ENCODE results near the gene ANLN. TPM values are rescaled to one million over a fixed set of nuclear protein-coding genes. Genes with fewer than 3 reads are reported as not detected.

Gene ANLN
- total RNA-seq, 2 donors from 2014 or later = 2.4 to 9.0 TPM

DNA sequence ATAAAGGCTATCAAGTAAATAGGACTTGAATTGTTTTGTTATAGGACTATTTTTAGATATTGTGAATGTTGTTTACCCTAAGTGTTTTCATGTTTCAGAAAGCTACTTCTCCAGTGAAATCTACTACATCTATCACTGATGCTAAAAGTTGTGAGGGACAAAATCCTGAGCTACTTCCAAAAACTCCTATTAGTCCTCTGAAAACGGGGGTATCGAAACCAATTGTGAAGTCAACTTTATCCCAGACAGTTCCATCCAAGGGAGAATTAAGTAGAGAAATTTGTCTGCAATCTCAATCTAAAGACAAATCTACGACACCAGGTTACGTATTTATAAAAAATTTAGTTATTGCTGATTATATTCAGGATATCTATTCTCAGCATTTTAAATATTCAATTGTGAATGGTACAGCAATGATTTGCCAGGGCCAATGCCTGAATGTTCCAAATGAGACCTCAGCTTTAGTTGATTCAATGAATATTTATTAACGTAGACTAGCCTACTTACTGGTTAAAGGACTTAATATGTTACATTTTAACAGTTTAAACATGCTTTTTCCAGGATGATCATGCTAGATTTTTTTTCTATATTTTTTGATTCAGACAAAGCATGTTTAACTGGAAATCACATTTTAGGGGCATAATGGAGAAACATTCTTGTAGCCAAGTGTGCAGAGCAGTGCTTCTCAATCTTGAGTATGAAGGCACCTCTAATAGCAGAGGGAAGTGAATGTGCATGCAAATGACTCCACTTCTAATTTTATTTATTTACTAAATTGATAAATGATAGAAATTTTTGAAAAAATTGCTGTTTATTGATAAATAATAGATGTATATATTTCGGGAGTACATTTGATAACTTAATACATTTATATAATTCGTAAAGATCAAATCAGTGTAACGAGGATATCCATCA is 18.2 kb downstream of the ANLN start:
- Histone ChIP-seq H3K4me1 (no peaks in the 10 kb centered on the region), H3K4me3 (no peak overlapping the region), H3K9me3 (no peaks in the 10 kb centered on the region), H3K27me3 (no peaks in the 10 kb centered on the region), H3K36me3 (no peaks in the 10 kb centered on the region), H3K27ac (no peak overlapping the region)
- DNase-seq (ENCODE audit: low spot score) = no peak
- TF ChIP-seq, protein P1, sequence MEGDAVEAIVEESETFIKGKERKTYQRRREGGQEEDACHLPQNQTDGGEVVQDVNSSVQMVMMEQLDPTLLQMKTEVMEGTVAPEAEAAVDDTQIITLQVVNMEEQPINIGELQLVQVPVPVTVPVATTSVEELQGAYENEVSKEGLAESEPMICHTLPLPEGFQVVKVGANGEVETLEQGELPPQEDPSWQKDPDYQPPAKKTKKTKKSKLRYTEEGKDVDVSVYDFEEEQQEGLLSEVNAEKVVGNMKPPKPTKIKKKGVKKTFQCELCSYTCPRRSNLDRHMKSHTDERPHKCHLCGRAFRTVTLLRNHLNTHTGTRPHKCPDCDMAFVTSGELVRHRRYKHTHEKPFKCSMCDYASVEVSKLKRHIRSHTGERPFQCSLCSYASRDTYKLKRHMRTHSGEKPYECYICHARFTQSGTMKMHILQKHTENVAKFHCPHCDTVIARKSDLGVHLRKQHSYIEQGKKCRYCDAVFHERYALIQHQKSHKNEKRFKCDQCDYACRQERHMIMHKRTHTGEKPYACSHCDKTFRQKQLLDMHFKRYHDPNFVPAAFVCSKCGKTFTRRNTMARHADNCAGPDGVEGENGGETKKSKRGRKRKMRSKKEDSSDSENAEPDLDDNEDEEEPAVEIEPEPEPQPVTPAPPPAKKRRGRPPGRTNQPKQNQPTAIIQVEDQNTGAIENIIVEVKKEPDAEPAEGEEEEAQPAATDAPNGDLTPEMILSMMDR (IDR thresholded peaks at IDR 0.05) = no peak

DNA sequence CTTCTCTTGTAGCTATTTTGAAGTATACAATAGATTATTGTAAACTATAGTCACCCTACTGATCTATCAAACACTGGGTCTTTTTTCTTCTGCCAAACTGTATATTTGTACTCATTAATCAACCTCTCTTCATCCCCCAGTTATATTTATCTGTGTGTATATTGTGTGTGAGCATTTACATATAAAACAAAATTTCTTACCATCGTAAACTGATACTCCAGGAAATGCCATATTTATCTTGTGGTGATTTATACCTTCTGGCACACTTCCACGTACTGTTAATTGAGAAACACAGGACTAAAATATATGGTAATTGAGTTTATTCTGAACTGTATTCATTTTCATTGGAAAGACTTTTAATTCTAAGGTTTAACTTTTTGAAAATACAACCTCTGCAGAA is 18.9 kb downstream of the ANLN start:
- no peaks in the 10 kb centered on the region for H3K27me3 ChIP-seq
- no peak overlapping the region for H3K27ac ChIP-seq
- H3K4me1 ChIP-seq = no peaks in the 10 kb centered on the region
- no peaks in the 10 kb centered on the region for H3K36me3 ChIP-seq
- DNase-seq (ENCODE audit: low spot score) = no peak
- H3K9me3 ChIP-seq = no peaks in the 10 kb centered on the region
- H3K4me3 ChIP-seq = no peak overlapping the region
- TF ChIP-seq, protein P1 (IDR thresholded peaks at IDR 0.05) = no peak

DNA sequence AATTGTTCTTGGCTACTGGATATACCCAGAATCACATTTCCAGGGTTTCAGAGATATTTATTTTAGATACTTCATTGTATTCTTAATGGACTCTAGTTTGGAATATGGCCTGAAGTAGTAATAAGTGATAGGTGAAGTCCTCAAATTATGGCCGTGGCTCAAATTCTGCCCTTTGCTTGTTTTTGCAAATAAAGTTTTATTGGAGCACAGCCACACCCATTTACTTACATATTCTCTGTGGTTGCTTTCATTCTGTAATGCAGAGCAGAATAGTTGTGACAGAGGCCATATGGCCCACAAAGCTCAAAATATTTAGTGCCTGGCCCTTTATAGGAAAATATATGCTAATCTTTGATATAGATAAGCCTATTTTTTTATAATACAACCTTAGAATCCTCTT is 19.5 kb downstream of the ANLN start:
- Histone ChIP-seq H3K4me1 (no peaks in the 10 kb centered on the region), H3K36me3 (no peaks in the 10 kb centered on the region), H3K9me3 (no peaks in the 10 kb centered on the region), H3K4me3 (no peak overlapping the region), H3K27ac (no peak overlapping the region), H3K27me3 (no peaks in the 10 kb centered on the region)
- DNase-seq (ENCODE audit: low spot score) = no peak
- TF ChIP-seq, protein P1 (IDR thresholded peaks at IDR 0.05) = no peak

DNA sequence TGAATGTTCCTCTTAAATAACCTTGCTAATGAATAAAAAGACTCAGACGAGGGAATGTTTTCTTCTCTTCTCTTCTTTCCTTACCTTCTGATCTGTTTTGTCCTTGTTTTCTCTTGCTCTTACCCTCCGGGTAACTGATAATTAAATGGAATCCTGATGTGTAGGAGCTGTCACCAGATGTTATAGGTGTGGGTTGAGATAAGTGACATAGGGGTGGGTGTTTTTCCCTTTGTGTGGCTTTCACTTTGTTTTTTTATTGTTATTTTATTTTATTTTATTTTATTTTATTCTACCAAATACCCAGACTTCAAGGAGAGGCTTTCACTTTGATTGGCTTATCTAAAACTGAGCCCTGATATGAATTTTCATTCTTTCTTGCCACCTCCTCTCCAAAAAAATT is 25.5 kb downstream of the ANLN start:
- H3K27me3 ChIP-seq = no peaks in the 10 kb centered on the region
- no peak overlapping the region for H3K4me3 ChIP-seq
- TF ChIP-seq, protein P1 (IDR thresholded peaks at IDR 0.05) = no peak
- no peak overlapping the region for H3K27ac ChIP-seq
- H3K36me3 ChIP-seq = no peaks in the 10 kb centered on the region
- DNase-seq (ENCODE audit: low spot score) = no peak
- no peaks in the 10 kb centered on the region for H3K9me3 ChIP-seq
- H3K4me1 ChIP-seq = no peaks in the 10 kb centered on the region

DNA sequence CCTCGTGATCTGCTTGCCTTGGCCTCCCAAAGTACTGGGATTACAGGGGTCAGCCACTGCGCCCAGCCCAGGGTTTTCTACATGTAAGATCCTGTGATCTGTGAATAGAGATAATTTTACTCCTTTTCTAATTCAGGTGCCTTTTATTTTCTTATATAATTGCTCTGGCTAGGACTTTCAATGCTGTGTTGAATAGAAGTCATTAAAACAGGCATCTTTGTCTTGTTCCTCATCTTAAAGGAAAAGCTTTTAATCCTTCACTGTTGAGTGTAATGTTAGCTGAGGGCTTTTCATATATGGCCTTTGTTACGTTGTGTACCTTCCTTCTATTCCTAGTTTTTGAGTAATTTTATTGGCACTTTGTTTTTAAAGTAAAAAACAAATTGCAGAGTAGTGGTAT is 26.6 kb downstream of the ANLN start:
- Histone ChIP-seq H3K4me3 (no peak overlapping the region), H3K27ac (no peak overlapping the region), H3K27me3 (no peaks in the 10 kb centered on the region), H3K36me3 (no peaks in the 10 kb centered on the region), H3K9me3 (no peaks in the 10 kb centered on the region), H3K4me1 (no peaks in the 10 kb centered on the region)
- TF ChIP-seq, protein P1 (IDR thresholded peaks at IDR 0.05) = no peak
- no peak for DNase-seq (ENCODE audit: low spot score)

All from right atrium auricular region (tissue), 2 donors.